Activated effector memory CD4-positive, alpha-beta T cell treated with Interleukin-2 at 50 U/mL for 16 hours (primary cell): ENCODE data around the gene TMEM156.

Source experiments
- DNase-seq: peaks from one replicate; pipeline ENCODE4 v3.0.0-alpha.2; 2020

TMEM156 gene

GRCh38 chr4:38920677-38921076, 111.5 kb downstream of the TMEM156 start:
- no peak for DNase-seq

GRCh38 chr4:38920186-38920585, 112.0 kb downstream of the TMEM156 start:
- DNase-seq: no peak

GRCh38 chr4:38919494-38919893, 112.7 kb downstream of the TMEM156 start:
- DNase-seq: no peak

GRCh38 chr4:38917481-38918025, 114.7 kb downstream of the TMEM156 start:
- no peak for DNase-seq
